ENCODE measurements around the gene NUP153. TPM values are rescaled to one million over a fixed set of nuclear protein-coding genes. Genes with fewer than 3 reads are reported as not detected.
A peak's percentile ranks its signal among the peaks of the same experiment; 100 is the strongest.

Gene NUP153
- total RNA-seq, 4 donors from 2014 or later = 38.0 to 58.6 (median 44.9) TPM

- Histone ChIP-seq H3K27ac (peak overlapping the region; percentile 94 to 97 (median 94)), H3K9me3 (no peaks in the 10 kb centered on the region), H3K4me1 (peaks cover 5 to 8% of the 10 kb centered on the region in 2 donors), H3K27me3 (no peaks in the 10 kb centered on the region), H3K4me3 (replicated peaks in 1 of 3) (peak overlapping the region in 2 of 3 donors; percentile 83 to 95), H3K36me3 (no peaks in the 10 kb centered on the region)
- TF ChIP-seq CTCF (IDR thresholded peaks at IDR 0.05) (no peak), POLR2A (IDR thresholded peaks at IDR 0.05) (no peak)
- DNase-seq = no peak
- 7% methylated on average over 5 of the region's 5 CpGs for WGBS, 2 donors
- intact Hi-C loops (cut with DNase I) = loop anchor here (10.0 kb wide), 1 partner anchor 103 kb away; the partner anchor contains the start of gene NUP153
Measured at GRCh38 chr6:17601386-17601703, 105.4 kb downstream of the NUP153 start.

- Histone ChIP-seq H3K36me3 (no peaks in the 10 kb centered on the region), H3K9me3 (no peaks in the 10 kb centered on the region), H3K4me3 (replicated peaks in 1 of 3) (peak overlapping the region; percentile 9 to 95 (median 83)), H3K27me3 (no peaks in the 10 kb centered on the region), H3K4me1 (peaks cover 5 to 8% of the 10 kb centered on the region in 2 donors), H3K27ac (peak overlapping the region; percentile 94 to 97 (median 94))
- 1 to 4% methylated on average over 17 to 20 of the region's 77 CpGs for WGBS, 2 donors
- peak; percentile 70 to 76 for DNase-seq
- intact Hi-C loops (cut with DNase I) = loop anchor here (10.0 kb wide), 1 partner anchor 104 kb away; the partner anchor contains the start of gene NUP153
- TF ChIP-seq POLR2A (IDR thresholded peaks at IDR 0.05) = no peak
- no peak for TF ChIP-seq CTCF (IDR thresholded peaks at IDR 0.05)
Measured at GRCh38 chr6:17600527-17601385, 106.0 kb downstream of the NUP153 start.

GRCh38 chr6:17599877-17600526 lies 106.7 kb downstream of the NUP153 start, which contains the start of gene FAM8A1:
TSS of gene FAM8A1 (plus strand) at chr6:17600302. CDS start at chr6:17600410, 108 bp downstream.
- Histone ChIP-seq H3K27me3 (no peaks in the 10 kb centered on the region), H3K4me3 (replicated peaks in 1 of 3) (peak within 1 kb of the TSS; percentile 9 to 95 (median 83)), H3K36me3 (no peaks in the 10 kb centered on the region), H3K9me3 (no peaks in the 10 kb centered on the region), H3K27ac (peak within 1 kb of the TSS; percentile 94 to 97 (median 94)), H3K4me1 (peaks cover 5 to 8% of the 10 kb centered on the region in 2 donors)
- intact Hi-C loops (cut with DNase I) = loop anchor here (10.0 kb wide), 1 partner anchor 105 kb away; the partner anchor contains the start of gene NUP153
- WGBS, 2 donors = 9% methylated on average over 26 to 28 of the region's 42 CpGs
- DNase-seq = peak; percentile 96 to 98
- TF ChIP-seq POLR2A (IDR thresholded peaks at IDR 0.05) (peak; percentile 64 to 82), CTCF (IDR thresholded peaks at IDR 0.05) (peak; percentile 12 to 74 (median 64))

GRCh38 chr6:17596085-17596484 lies 110.6 kb downstream of the NUP153 start:
- H3K36me3 ChIP-seq = no peaks in the 10 kb centered on the region
- no peak for DNase-seq
- no peaks in the 10 kb centered on the region for H3K4me1 ChIP-seq
- no peak overlapping the region for H3K4me3 ChIP-seq (replicated peaks in 1 of 3)
- no peaks in the 10 kb centered on the region for H3K9me3 ChIP-seq
- TF ChIP-seq POLR2A (IDR thresholded peaks at IDR 0.05) (no peak), CTCF (IDR thresholded peaks at IDR 0.05) (no peak)
- WGBS, 2 donors = 95 to 96% methylated on average over 3 of the region's 3 CpGs
- no peak overlapping the region for H3K27ac ChIP-seq
- H3K27me3 ChIP-seq = no peaks in the 10 kb centered on the region
- intact Hi-C loops (cut with DNase I) = no loop called here

Measured in thyroid gland (tissue), 4 donors.